A673 (cell line): ENCODE data around the gene ITFG1. TPM values are rescaled to one million over a fixed set of nuclear protein-coding genes. Genes with fewer than 3 reads are reported as not detected.
A peak's percentile ranks its signal among the peaks of the same experiment; 100 is the strongest.

Experiments used
- BruUV-seq: library from RNA; stranded (reverse); fragments of 400-500 nt; replicated peaks from 2 replicates; lab custom pipeline; 2021; lab: Mats Ljungman, UMichigan
- CTCF ChIA-PET: fragments of 300-600 bp; sonication (Branson Sonifier 250); formaldehyde crosslinking; loops from one replicate; lab custom pipeline; 2022; ENCODE audit warnings: antibody characterized with exemption; lab: Charles Lee
- POLR2A ChIA-PET: fragments of 300-600 bp; sonication (Branson Sonifier 250); formaldehyde crosslinking; loops from one replicate; lab custom pipeline; 2022; ENCODE audit warnings: antibody characterized with exemption; ENCODE audit not compliant: low non-redundant PET; lab: Charles Lee
- DNase-seq: peaks from one replicate; pipeline ENCODE4 v3.0.0-alpha.2; 2015; ENCODE audit warnings: low spot score
- H3K27ac ChIP-seq: fragments of 200-600 bp; sonication (generic); 2 replicates; pipeline ENCODE4 v1.5.1; 2016; ENCODE audit warnings: mixed run types, low read depth, mild to moderate bottlenecking, mixed read lengths, antibody characterized with exemption, low read length; ENCODE audit not compliant: poor library complexity, severe bottlenecking
- H3K27me3 ChIP-seq: fragments of 200-600 bp; sonication (generic); replicated peaks from 2 replicates; pipeline ENCODE4 v1.6.1; 2017; ENCODE audit warnings: mixed run types, low read depth, mild to moderate bottlenecking, mixed read lengths, antibody characterized with exemption, low read length; ENCODE audit not compliant: insufficient read depth, poor library complexity
- H3K36me3 ChIP-seq: fragments of 200-600 bp; sonication (generic); 2 replicates; pipeline ENCODE4 v1.6.1; 2016; ENCODE audit warnings: mixed run types, mild to moderate bottlenecking, mixed read lengths, antibody characterized with exemption, low read length; ENCODE audit not compliant: insufficient read depth, poor library complexity, severe bottlenecking
- H3K4me1 ChIP-seq: fragments of 200-600 bp; sonication (generic); 2 replicates; pipeline ENCODE4 v1.6.1; 2017; ENCODE audit warnings: mixed run types, mild to moderate bottlenecking, mixed read lengths, antibody characterized with exemption, low read length; ENCODE audit not compliant: insufficient read depth, poor library complexity, severe bottlenecking
- H3K4me3 ChIP-seq: fragments of 200-600 bp; sonication (generic); 2 replicates; pipeline ENCODE4 v1.5.1; 2016; ENCODE audit warnings: low read depth, mixed run types, mild to moderate bottlenecking, mixed read lengths, low read length; ENCODE audit not compliant: poor library complexity, severe bottlenecking
- H3K9me3 ChIP-seq: fragments of 200-600 bp; sonication (generic); 2 replicates; pipeline ENCODE4 v1.6.1; 2016; ENCODE audit warnings: mixed run types, low read depth, mild to moderate bottlenecking, mixed read lengths, antibody characterized with exemption, low read length; ENCODE audit not compliant: poor library complexity, severe bottlenecking
- CTCF ChIP-seq: fragments of 300-800, 200-600 bp; sonication (generic); conservative IDR thresholded peaks from 2 replicates; pipeline ENCODE4 v1.5.1; 2017; ENCODE audit warnings: low read depth, mild to moderate bottlenecking, antibody characterized with exemption, low read length, moderate library complexity, mixed read lengths
- EZH2 ChIP-seq: fragments of 200-600 bp; sonication (generic); IDR thresholded peaks from 2 replicates; pipeline ENCODE4 v1.6.1; 2017; ENCODE audit warnings: borderline replicate concordance, low read depth, mild to moderate bottlenecking, mixed read lengths, antibody characterized with exemption, low read length; ENCODE audit not compliant: poor library complexity, severe bottlenecking
- intact Hi-C: fragments of 100-400 bp; cut with micrococcal nuclease; formaldehyde crosslinking; loops from one replicate; pipeline ENCODE4 v1.10.0; 2022; ENCODE audit not compliant: unreplicated experiment
- total RNA-seq: library from RNA; stranded (reverse); gene quantifications from 2 replicates; pipeline ENCODE4 v1.2.3, GENCODE V29; 2021

The ITFG1 gene
- total RNA-seq, 1 experiment from 2014 or later = 40.1 TPM

- intact Hi-C loops = no loop called here
- ChIA-PET POLR2A (no interaction called here), CTCF (no interaction called here)
- no peak overlapping the region for H3K4me3 ChIP-seq
- peaks cover 3% of the 10 kb centered on the region for H3K4me1 ChIP-seq
- BruUV-seq = no TSS peak
- H3K9me3 ChIP-seq = no peaks in the 10 kb centered on the region
- H3K27ac ChIP-seq = no peak overlapping the region
- H3K27me3 ChIP-seq = no peaks in the 10 kb centered on the region
- TF ChIP-seq EZH2 (no peak), CTCF (no peak)
- DNase-seq = no peak
- no peaks in the 10 kb centered on the region for H3K36me3 ChIP-seq
These were observed 140.1 kb downstream of the ITFG1 start for GRCh38 chr16:47320546-47321310.

- DNase-seq = no peak
- intact Hi-C loops = no loop called here
- H3K27me3 ChIP-seq = no peaks in the 10 kb centered on the region
- ChIA-PET CTCF (no interaction called here), POLR2A (interaction anchor here (0.5 kb wide), 1 partner anchor 11 kb away, joined by 5 read pairs; no protein-coding TSS in a partner anchor)
- no peaks in the 10 kb centered on the region for H3K36me3 ChIP-seq
- H3K4me3 ChIP-seq = no peak overlapping the region
- TF ChIP-seq EZH2 (no peak), CTCF (no peak)
- no peak overlapping the region for H3K27ac ChIP-seq
- BruUV-seq = no TSS peak
- peaks cover 3% of the 10 kb centered on the region for H3K4me1 ChIP-seq
- H3K9me3 ChIP-seq = no peaks in the 10 kb centered on the region
These were observed 143.2 kb downstream of the ITFG1 start for GRCh38 chr16:47317465-47318240.

- peak; percentile 5 for DNase-seq
- intact Hi-C loops = no loop called here
- no peaks in the 10 kb centered on the region for H3K36me3 ChIP-seq
- ChIA-PET POLR2A (no interaction called here), CTCF (no interaction called here)
- no TSS peak for BruUV-seq
- TF ChIP-seq EZH2 (no peak), CTCF (no peak)
- no peaks in the 10 kb centered on the region for H3K27me3 ChIP-seq
- H3K4me1 ChIP-seq = peaks cover 3% of the 10 kb centered on the region
- H3K27ac ChIP-seq = no peak overlapping the region
- H3K9me3 ChIP-seq = no peaks in the 10 kb centered on the region
- H3K4me3 ChIP-seq = no peak overlapping the region
These were observed 144.3 kb downstream of the ITFG1 start for GRCh38 chr16:47316442-47317015.
